Retina (tissue), 1 donor: ENCODE results near the gene CEP104.
A peak's percentile ranks its signal among the peaks of the same experiment; 100 is the strongest.

ENCODE experiments used
- DNase-seq: peaks from one replicate; pipeline ENCODE4 v3.0.0-alpha.2; 2016

CEP104 gene

GRCh38 chr1:3856923-3857790 lies at the start of gene CEP104, which contains the start of gene DFFB:
CEP104 (minus strand) TSS chr1:3857211; CDS start chr1:3852407, 4,804 bp downstream.
DFFB (plus strand) TSS chr1:3857476; CDS start chr1:3857604, 128 bp downstream.
- DNase-seq, result peak; percentile 99

GRCh38 chr1:3906672-3907020 lies 49.6 kb upstream of the CEP104 start:
- DNase-seq, result no peak

GRCh38 chr1:3905953-3906671 lies 49.1 kb upstream of the CEP104 start:
- DNase-seq, result no peak

- DNase-seq, result no peak
Observed at GRCh38 chr1:3905266-3905952, 48.4 kb upstream of the CEP104 start.

GRCh38 chr1:3904843-3905185 lies 47.8 kb upstream of the CEP104 start:
- no peak for DNase-seq

- DNase-seq, result no peak
Observed at GRCh38 chr1:3904006-3904842, 47.2 kb upstream of the CEP104 start.

- no peak for DNase-seq
Observed at GRCh38 chr1:3903141-3904005, 46.4 kb upstream of the CEP104 start.

- DNase-seq, result no peak
Observed at GRCh38 chr1:3902571-3903091, 45.6 kb upstream of the CEP104 start.

GRCh38 chr1:3902111-3902511 lies 45.1 kb upstream of the CEP104 start:
- no peak for DNase-seq

- peak; percentile 97 for DNase-seq
Observed at GRCh38 chr1:3900969-3901529, 44.0 kb upstream of the CEP104 start.

GRCh38 chr1:3900150-3900968 lies 43.3 kb upstream of the CEP104 start, which contains the start of gene C1orf174:
C1orf174 (minus strand) TSS chr1:3900272; CDS start chr1:3900186, 86 bp downstream.
- DNase-seq, result peak; percentile 99

GRCh38 chr1:3899754-3900149 lies 42.7 kb upstream of the CEP104 start:
- no peak for DNase-seq

- DNase-seq, result no peak
Observed at GRCh38 chr1:3898994-3899753, 42.2 kb upstream of the CEP104 start.

GRCh38 chr1:3898475-3898735 lies 41.4 kb upstream of the CEP104 start:
- DNase-seq, result no peak

GRCh38 chr1:3896396-3897000 lies 39.5 kb upstream of the CEP104 start:
- no peak for DNase-seq

GRCh38 chr1:3895951-3896325 lies 38.9 kb upstream of the CEP104 start:
- no peak for DNase-seq

GRCh38 chr1:3895279-3895950 lies 38.4 kb upstream of the CEP104 start:
- DNase-seq, result no peak

- DNase-seq, result no peak
Observed at GRCh38 chr1:3894626-3895278, 37.7 kb upstream of the CEP104 start.
